ENCODE data around the gene LRRC61. TPM values are rescaled to one million over a fixed set of nuclear protein-coding genes. Genes with fewer than 3 reads are reported as not detected.
A peak's percentile ranks its signal among the peaks of the same experiment; 100 is the strongest.
"Not testable (repeated sequence)": the region's sequence is repeated elsewhere in the genome, so short reads cannot be mapped to it uniquely, and the experiment has no call there.

Gene LRRC61
- total RNA-seq, 1 donor from 2014 or later: 13.0 TPM

GRCh38 chr7:150385302-150385723, 62.2 kb downstream of the LRRC61 start:
- no peaks in the 10 kb centered on the region for H3K27me3 Mint-ChIP-seq
- H3K4me1 Mint-ChIP-seq (ENCODE audit: unreplicated experiment): peaks cover 61% of the 10 kb centered on the region
- H3K9me3 Mint-ChIP-seq: no peaks in the 10 kb centered on the region
- H3K36me3 Mint-ChIP-seq: no peaks in the 10 kb centered on the region
- H3K4me3 Mint-ChIP-seq: peak overlapping the region; percentile 36
- no peak for DNase-seq (ENCODE audit: extremely low spot score, unreplicated experiment)
- H3K27ac Mint-ChIP-seq: peak overlapping the region; percentile 58
- TF ChIP-seq CTCF (conservative IDR thresholded peaks at IDR 0.05): no peak

GRCh38 chr7:150385884-150386283, 62.7 kb downstream of the LRRC61 start:
- peaks cover 55% of the 10 kb centered on the region for H3K4me1 Mint-ChIP-seq (ENCODE audit: unreplicated experiment)
- H3K27me3 Mint-ChIP-seq; H3K36me3 Mint-ChIP-seq; DNase-seq (ENCODE audit: extremely low spot score, unreplicated experiment); H3K9me3 Mint-ChIP-seq; H3K4me3 Mint-ChIP-seq; H3K27ac Mint-ChIP-seq: not testable (repeated sequence)

Other genes starting within 250 kb of the LRRC61 start
- 4.8 and 8.7 TPM in 2 replicates for gene ACTR3C, start 190 bp downstream of the LRRC61 start, total RNA-seq (ENCODE audit: low replicate concordance)
- gene RARRES2, start 18.3 kb downstream of the LRRC61 start, total RNA-seq (ENCODE audit: low replicate concordance): 16.3 and 109 TPM in 2 replicates
- gene REPIN1, start 45.5 kb downstream of the LRRC61 start, total RNA-seq (ENCODE audit: low replicate concordance): 142 and 154 TPM in 2 replicates
- gene ZNF775, start 56.0 kb downstream of the LRRC61 start, total RNA-seq (ENCODE audit: low replicate concordance): 6.9 and 12.3 TPM in 2 replicates
- not detected in 2 replicates for gene GIMAP8, start 127.3 kb downstream of the LRRC61 start, total RNA-seq (ENCODE audit: low replicate concordance)
- gene GIMAP7, start 191.5 kb downstream of the LRRC61 start, total RNA-seq (ENCODE audit: low replicate concordance): not detected in 2 replicates
- gene GIMAP4, start 244.0 kb downstream of the LRRC61 start, total RNA-seq (ENCODE audit: low replicate concordance): not detected in 2 replicates